Stimulated activated CD4-positive, alpha-beta T cell treated with anti-CD3 and anti-CD28 coated beads, Interleukin-12 subunit alpha, Interleukin-12 subunit beta, amount 100 ng/mL, for 24 hours (primary cell): ENCODE measurements around the gene LPAR5.

Source experiments
- DNase-seq, 2 experiments: peaks; one replicate each; pipeline ENCODE4 v3.0.0-alpha.2; 2020; ENCODE audit warnings: low read depth in 2 of 2

The LPAR5 gene

DNA sequence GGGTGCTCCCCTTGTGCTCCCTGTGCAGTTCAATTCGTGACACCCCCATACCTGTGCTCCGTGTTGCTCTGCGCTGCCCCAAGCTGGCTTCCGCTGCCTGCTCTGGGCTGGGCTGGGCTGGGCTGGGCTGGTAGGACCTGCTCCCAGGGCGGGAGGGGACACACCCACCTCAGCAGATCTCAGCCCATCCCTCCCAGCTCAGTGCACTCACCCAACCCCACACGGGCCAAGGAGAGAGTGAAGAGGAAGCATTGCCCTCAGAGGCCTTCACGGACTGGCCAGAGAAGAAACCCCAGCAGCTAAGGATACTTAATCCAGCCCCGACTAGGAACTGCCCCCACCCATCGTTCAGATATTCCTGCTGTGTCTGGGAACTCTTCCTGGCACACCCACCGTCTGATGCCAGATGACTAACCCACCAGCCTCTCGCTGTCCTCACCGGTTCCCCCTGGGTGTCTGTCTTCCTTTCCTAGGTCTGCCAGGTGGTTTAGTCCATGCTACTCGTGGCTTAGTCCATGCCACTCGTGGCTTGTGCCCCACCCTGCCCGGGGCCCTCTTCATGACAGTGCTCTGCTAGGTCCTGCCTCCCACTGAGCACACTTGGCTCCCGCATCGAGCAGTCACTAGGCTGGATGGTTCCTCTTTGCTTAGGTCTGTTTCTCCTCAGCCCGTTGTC is at the start of gene LPAR5:
Gene LPAR5, minus strand, starts transcription at position 104 of the 676 bp plus-strand sequence. CDS start 14,711 bp downstream, outside the sequence.
- DNase-seq: no peak

DNA sequence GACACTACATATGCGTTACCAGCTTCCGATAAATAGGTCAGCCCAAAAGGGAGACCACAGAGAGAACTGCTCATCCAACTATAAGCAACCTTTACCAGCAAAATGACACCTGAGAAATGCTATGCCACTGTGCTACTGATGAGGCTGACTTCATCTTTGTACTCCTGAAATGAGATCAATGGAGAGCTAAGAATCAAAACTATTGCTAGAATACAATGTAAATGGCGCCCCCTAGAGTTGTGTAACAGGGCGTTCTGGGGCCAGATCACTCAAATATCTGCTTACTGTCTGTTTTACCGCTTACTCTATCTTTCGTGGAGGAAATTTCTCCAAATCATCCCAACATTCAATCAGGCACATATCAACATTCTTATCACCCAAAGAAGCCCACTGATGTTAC is 48.9 kb upstream of the LPAR5 start:
- no peak for DNase-seq

DNA sequence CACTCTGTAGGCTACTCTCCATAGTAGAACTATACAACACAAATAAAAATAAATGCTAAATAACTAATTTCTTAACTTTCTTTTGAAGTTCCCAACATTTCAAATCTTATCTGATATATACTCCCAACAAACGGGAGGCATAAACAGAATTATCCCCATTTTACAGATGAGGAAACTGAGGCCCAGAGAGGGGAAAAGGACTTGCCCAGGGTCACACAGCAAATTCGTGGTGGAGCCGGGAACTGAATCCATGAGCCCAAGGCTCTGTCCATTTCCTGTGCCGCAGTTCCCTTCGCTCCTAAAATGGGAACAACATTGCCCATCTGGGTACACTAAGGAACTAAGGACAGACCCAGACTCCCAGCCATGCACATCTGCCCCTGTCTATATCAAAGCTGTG is 41.2 kb upstream of the LPAR5 start:
- no peak for DNase-seq

DNA sequence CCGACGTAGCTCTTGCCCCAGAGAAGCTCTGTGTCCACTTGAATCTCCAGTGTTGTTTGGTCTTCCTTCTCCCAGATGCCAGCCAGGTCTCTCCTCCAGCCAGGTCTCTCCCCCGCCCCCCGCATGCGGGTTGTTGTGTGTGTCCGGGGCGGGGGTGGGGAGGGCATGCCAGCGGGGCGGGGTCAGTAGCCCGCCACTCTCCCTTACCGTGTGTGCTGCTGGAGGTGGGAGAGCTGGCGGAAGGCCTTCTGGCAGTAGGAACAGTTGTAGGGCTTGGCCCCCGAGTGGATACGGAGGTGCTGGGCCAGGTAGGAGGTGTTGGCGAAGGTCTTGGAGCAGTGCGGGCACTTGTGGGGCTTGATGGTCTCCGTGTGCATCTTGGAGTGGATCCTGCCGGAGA is 36.4 kb upstream of the LPAR5 start:
- DNase-seq: no peak

DNA sequence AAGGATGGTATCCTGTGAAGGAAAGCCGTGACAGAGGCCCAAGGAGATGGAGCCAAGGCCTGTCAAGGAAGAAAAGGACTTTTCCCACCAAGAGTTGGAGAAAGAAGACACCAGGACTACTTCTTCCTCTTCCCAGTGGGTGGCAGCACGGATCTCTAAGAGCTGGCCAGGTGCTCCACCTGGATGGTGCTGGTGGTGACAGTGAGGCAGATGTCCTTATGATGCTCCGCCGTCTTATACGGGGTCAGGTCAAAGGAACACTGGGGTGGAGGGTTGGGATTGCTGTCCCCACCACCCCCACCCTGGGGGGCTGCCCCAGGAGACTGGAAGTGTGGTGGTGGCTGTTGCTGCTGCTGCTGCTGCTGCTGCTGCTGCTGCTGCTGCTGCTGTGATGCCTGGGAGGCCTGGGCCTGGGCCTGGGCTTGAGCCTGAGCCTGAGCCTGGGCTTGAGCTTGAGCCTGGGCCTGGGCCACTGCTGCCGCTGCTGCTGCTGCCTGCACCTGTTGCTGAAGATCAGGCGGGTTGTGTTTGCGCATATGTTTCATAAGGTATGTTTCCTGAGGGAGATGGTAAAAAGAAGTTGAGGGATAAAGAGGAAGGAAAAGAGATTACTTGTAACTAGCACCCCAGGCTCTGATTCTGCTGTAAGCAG is 31.9 kb upstream of the LPAR5 start:
- no peak for DNase-seq

DNA sequence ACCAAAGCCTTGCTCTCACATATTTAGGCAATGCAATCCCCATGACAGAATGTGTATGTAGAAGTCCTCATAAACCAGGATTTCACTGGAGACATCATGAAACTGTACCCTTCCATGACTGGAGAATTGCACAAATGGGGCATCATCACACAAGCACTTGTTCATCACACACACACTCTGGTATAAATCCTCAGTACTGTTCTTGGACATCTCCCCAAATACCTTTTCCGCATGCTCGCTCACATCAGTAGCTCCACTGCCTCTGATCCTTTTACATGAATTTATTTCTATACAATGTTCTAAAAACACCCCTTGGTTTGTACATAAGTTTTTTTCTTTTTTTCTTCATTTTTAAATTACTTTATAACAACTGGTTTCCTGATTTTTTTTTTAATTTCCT is 30.5 kb upstream of the LPAR5 start:
- DNase-seq: no peak

DNA sequence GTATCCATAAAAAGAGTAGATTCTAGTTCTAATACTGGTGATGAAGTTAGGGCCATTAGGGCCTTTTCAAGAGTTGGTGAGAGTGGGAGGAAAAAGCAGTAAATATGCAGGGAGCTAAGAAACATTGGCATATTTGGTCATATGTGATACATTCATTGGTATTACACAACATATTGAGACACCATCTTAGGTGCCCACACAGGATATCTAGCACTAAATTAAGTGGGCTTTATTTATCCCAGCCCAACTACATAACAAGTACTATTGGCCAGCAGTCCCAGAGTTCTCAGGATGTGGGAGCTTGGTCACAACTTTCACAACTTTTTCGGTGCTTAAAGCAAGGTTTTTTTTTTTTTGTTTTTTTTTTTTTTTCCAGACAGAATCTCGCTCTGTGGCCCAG is 29.1 kb upstream of the LPAR5 start:
- no peak for DNase-seq

DNA sequence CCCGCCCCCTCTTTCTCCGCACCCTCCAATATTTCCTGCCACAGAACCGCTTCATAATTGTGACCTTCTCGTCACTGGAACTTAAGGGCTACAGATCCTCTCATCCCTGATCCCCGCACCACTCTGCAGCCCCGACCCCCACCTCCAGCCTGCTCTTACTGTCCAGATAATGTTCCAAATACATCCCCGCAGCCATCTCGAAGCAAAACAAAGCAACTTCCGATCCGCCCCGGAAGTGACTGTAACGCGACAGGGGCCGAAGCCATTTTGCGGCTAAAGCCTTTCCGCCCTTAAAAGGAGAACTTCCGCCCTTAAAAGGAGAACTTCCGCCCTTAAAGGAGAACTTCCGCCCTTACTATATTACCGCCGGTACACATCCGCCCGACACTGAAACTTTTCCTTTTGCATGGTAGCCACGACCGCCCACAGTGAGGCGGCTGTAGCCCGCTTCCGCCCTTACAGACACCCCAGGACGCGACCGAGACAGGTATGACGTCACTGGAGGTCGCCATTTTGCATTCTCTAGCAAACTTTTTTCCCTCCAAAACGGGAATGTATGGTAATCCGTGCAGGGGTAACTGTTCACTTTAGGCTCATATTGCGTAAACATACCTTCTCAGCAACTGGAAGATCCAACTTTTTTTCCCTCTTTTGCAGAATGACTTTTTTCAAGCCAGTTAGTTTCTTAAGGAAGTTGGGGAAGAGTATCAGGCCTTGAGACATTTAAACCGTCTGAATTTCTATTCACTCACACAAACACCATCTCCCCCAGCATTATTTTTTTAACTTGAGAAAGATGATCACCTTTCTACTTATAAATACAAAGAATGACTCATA is 27.4 kb upstream of the LPAR5 start, which contains the start of gene ING4:
Gene ING4, minus strand, starts transcription at position 214 of the 837 bp plus-strand sequence. Its CDS starts 18 bp downstream, at position 196.
- DNase-seq: peak; percentile 90 to 91

DNA sequence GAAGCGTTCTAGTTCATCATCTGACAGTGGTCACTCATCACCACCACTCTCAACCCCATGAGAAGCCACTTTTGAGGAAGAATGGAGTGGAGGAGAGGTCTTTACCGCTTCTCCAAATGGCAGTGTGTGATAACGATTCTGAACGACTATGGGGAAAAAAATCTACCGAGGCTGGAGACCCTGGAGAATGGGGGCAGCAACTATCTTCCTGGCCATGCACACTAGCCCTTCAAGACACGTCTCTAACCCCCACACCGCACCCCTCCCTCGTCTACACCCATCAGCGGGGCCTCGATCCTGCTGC is 26.8 kb upstream of the LPAR5 start:
- no peak for DNase-seq

DNA sequence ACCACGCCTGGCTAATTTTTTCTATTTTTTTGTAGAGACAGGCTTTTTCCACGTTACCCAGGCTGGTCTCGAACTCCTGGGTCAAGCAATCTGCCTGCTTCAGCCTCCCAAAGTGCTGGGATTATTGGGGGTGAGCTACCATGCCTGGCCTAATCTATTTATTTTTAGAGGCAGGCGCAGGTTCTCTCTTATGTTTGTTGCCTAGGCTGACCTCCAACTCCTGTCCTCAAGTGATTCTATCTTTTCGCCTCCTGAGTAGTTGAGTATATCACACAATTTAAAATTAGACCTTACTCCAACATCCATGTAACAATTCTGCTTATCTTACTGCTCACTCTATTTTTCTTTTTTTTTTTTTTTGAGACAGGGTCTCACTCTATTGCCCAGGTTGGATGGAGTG is 18.2 kb upstream of the LPAR5 start:
- no peak for DNase-seq

DNA sequence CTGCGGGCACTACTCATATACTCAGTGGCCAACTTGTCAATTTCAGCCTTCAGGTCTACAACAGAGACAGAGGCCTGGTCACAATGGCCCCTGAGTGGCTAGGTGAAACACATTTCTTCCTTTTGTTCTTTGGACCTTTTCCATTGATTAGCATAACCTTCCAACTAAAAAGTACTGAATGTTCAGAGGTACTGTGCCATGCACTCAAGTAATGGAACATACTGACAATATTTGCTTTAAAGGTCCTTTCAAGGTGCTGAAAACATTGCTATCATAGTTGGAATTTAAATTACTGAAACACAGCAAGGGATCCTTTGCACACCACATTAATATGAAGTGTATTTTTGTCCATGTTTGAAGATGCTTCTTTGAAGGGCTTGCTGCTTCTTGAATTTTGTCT is 17.6 kb upstream of the LPAR5 start:
- DNase-seq: no peak

DNA sequence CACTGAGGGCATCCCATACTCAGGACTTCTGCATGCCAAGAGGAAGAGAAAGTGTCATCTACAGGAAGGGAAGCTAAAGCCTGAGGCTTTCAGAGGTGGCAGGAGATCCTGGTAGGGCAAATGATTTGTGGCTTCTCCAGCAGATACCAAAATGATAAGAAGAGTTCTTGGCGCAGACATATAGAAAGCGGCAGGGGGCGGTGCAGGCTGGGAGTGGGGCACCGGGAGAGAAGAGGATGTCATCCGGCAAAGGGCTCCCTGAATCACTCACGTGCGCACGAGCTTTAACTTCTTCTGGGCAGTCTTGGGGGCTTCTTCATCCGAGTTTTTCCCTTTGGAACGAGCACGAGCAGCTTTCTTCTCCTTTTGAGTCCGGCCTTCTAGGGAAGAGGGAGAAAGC is 16.6 kb upstream of the LPAR5 start:
- no peak for DNase-seq

DNA sequence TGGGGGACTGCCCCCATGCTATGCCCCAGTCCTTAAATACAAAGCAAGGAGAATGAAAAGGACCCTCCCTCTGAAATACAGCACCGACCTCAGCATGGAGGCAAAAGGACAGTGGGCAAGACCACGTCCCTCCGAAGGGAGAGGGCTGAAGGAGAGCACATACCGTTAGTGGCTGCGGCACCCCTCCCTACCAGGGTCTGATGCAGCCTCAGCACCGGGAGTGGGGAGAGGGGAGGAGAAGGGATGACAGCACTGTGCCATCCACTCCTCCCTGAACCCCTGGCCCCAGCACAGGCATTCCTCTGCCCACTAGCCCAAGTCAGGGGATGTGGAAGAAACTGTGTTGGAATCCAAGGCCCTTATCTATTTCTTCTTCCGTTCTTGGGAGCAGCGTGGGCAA is 15.1 kb upstream of the LPAR5 start:
- no peak for DNase-seq

DNA sequence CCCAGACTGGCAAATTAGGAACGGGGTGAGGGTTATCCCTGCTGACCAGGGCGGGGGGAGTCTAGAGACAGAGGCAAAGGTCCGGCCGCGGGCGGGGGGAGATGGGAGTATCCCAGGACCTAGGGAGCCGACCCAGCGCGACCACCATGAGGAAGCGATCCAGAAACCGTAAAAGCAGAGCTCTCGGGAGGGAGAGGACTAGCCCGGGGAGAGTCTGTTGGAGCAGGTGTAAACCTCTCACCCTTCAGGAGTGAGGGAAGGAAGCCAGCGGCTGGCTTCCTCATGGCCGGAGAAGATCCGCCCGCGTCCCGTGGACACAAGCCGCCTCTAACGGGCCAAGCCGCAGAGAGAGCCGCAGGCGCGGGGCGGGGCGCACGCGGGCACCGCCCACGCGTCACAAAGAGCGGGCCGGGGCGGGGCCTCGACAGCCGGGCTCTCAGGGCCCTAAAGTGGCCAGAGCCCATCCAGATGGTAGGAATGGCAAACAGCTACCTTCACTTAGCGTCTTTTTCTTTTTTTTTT is 11.4 kb upstream of the LPAR5 start, which contains the start of gene ACRBP:
Gene ACRBP, minus strand, starts transcription at position 350 of the 522 bp plus-strand sequence. Its CDS starts 66 bp downstream, at position 284.
- DNase-seq: no peak

DNA sequence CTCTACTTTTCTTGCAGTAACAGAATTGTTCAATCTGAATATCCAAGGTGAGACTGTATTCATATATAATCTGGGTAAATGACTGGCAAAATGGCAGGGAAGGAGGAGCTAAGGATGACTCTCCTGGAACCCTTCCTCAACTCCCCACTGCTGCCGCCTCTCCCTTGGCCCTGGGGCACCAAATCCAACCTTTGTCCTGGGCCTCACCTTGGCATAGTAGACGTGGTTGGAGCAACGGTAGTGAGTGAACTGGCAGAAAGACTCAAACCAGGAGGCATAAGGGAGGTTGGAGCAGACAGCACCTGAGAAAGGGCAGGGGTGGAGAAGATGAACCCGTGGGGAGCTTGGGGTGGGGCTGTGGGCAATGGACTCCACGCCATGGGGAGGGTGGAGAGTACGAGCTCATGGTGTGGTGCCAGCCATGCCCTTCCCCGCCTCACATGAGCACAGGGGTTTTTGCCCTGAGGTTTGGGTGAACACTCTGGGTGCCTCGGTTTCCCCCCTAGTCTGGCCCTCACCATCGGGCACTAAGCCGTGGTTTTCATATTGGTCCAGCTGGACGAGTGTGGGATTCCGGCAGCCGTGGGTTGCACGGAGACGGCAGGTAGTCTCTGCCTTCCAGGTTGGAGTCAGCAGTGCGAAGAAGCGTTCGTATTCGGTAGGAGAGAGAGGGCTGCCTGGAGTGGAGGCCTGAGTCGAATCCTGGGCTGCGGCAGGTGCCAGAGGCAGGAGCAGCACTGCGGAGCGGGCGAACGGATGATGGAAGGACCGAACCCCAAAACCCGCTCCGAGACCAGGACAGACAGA is 10.7 kb upstream of the LPAR5 start:
- no peak for DNase-seq

DNA sequence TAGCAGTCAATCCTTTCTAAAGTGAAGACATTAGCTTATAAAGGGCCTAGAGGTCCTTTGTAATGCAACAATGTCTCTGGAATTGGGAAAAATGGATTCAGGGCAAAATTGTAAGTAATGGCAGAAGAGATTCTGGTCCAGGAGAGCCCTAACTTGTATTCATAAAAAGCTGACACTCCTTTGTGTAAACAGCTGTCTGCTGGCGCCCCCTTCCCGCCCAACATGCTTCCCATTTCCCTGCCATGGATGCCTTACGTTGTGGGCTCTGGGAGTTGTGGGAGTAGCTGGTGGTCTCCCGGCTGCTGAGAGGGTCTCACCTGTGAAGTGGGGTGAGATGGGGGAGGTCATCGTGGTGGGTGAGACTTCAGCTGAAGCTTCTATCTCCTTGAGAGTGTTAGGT is 9.1 kb upstream of the LPAR5 start:
- DNase-seq: no peak

DNA sequence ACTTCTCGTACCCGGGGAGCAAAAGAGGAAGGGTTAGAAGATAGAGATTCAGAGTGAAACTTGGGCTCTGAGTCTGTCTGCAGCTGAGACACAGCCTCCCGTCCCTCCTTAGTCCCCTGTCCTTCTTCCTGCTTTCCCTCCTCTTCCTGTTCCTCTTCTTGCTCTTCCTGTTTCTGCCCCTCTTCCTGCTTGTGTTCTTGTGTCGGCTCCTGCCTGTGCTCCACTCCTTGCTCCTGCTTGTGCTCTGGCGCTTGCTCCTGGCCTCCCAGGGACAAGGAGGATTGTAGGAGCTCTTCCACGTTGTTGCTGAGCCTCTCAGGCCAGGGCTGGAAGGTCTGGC is 8.5 kb upstream of the LPAR5 start:
- DNase-seq: no peak

DNA sequence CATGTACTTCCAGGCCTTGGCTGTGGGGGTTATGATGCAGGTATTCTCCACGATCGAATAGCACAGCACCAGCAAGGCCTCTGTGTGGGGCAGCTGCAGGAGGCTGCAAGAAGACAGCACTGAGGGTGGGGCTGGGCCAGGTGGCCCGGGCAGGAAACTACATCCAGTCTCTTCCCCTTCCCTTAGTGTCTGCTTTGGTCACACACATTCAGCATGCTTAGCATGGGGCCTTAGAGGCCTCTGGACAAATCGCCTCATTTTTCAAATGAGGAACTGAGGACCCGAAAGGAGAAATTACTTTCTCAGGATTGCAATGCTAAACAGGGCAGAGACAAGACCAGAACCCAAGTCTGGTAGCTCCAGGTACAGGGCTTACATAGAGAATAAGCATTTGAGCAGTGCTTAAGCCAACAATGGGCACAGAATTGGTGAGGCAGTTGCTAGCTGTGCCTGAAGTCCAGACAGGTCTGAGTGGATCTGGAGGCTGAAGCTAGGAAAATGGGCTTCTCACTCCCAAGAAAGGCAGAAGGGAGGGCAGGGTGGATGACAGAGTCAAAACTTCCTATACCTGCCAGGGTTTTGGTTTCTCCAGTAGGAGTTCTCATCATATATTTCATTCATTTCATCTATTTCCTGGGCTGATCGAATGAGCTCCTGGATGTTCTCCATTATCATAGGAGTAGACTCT is 8.0 kb upstream of the LPAR5 start:
- DNase-seq: no peak

DNA sequence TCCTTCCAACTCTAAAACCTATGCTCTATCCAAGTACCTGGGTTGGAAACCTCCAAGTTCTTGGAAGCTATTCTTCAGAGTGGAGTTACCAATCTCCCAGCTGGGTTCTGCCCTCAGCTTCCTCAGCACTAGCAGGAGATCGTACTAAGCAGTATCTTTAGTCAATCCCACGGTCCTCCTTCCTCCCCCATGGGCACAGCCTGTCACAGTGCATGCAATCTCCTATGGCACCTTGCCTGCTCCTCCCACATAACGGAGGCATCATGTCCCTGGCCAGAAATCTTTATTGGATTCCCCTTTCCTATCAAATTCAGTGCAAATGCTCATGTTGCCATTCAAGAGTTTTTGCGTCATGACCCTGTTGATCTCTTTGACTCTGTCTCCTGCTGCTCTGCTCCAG is 5.4 kb upstream of the LPAR5 start:
- DNase-seq: no peak

DNA sequence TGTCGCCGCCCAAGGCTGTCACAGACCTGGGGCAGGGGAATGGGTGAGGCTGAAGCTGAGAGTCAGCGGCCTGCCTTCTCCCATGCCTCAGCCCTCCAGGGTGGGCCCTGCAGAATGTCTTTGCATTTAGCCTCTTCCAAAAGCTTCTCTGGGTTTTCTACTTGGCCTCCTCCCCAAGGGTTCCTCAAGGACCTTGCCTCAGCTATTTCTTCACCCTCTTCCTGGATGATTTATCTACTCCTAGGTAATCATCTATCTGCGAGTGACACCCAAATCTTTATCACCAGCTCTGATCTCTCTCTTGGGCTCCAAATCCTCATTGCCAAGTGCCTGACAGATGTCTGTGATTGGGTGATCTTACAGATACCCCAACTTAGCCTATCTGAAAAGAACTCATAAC is 4.7 kb upstream of the LPAR5 start:
- DNase-seq: no peak

DNA sequence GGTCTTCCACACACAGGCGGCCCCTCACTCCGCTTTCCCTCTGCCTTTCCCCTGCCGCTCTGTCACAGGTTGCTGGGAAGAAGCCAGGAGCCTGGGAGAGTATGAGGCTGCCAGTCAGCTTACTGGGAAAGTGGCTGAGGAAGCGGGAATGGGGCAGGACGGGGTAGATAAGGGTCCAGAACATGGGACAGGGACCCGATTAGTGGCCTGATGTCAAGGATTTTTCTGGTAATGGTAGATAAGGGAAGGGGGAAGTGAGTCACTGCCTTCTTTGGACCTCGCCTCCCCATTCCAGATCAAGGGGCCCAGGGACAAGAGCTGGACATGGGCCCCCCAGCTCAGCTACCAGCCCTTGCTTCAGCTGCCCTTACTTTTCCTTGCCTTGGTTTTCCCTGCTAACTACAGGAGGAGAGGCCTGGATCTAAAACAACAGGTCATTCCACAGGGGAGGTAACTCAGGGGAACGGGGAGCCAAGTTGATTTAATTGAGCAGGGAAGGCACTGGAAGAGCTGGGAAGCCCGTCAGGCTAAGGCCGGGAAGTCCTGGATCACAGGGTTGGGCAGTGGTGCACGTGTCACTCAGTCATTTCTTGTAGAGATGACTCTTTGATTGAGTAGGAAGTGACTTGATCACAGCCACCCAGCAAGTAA is 3.5 kb upstream of the LPAR5 start:
- DNase-seq: no peak
